ENCODE results near the gene ATAD2B.

ATAD2B gene

GRCh38 chr2:23699580-23699925 lies 227.4 kb downstream of the ATAD2B start:
- DNase-seq (ENCODE audit: low read depth) = no peak

- DNase-seq (ENCODE audit: low read depth) = no peak
These were observed 228.0 kb downstream of the ATAD2B start for GRCh38 chr2:23698721-23699579.
